Retinal pigment epithelial cell (primary cell): ENCODE results near the gene NUP98.

ENCODE experiments used
- DNase-seq: peaks from one replicate; pipeline ENCODE4 v3.0.0-alpha.2; 2010; ENCODE audit warnings: low read depth
- H3K4me3 ChIP-seq: 2 replicates; pipeline ENCODE4 v1.5.1; 2011; ENCODE audit warnings: mild to moderate bottlenecking, low read length, control low read depth, moderate library complexity
- CTCF ChIP-seq: conservative IDR thresholded peaks from 2 replicates; pipeline ENCODE4 v1.5.1; 2011; ENCODE audit warnings: low read depth, low read length, control low read depth, inconsistent platforms

Gene NUP98

GRCh38 chr11:3797329-3798090 lies at the start of gene NUP98:
NUP98 (minus strand) TSS chr11:3797554; CDS start chr11:3782117, 15,437 bp downstream.
- TF ChIP-seq CTCF = no peak

GRCh38 chr11:3845670-3846069 lies 48.3 kb upstream of the NUP98 start:
- no peak for DNase-seq
- TF ChIP-seq CTCF = no peak
- no peak overlapping the region for H3K4me3 ChIP-seq

More at GRCh38 chr11:3797329-3798090, at the start of gene NUP98:
- peak; percentile 99 for DNase-seq
- H3K4me3 ChIP-seq = peak within 1 kb of the TSS; percentile 98

GRCh38 chr11:3845246-3845645 lies 47.9 kb upstream of the NUP98 start:
- DNase-seq = no peak
- H3K4me3 ChIP-seq = no peak overlapping the region

GRCh38 chr11:3843326-3843725 lies 46.0 kb upstream of the NUP98 start:
- no peak for DNase-seq
- no peak for TF ChIP-seq CTCF
- no peak overlapping the region for H3K4me3 ChIP-seq

More at GRCh38 chr11:3845246-3845645, 47.9 kb upstream of the NUP98 start:
- no peak for TF ChIP-seq CTCF

- TF ChIP-seq CTCF = peak; percentile 86
- H3K4me3 ChIP-seq = peak overlapping the region; percentile 74
- no peak for DNase-seq
Observed at GRCh38 chr11:3841426-3842350, 44.3 kb upstream of the NUP98 start.

- H3K4me3 ChIP-seq = peak within 1 kb of the TSS; percentile 74
- DNase-seq = no peak
- TF ChIP-seq CTCF = no peak
Observed at GRCh38 chr11:3840870-3841425, 43.6 kb upstream of the NUP98 start, which contains the start of gene RHOG. RHOG (minus strand) TSS chr11:3840959; CDS start chr11:3828138, 12,821 bp downstream.
